Breast epithelium (tissue), 4 donors: ENCODE measurements around the gene DGAT2. TPM values are rescaled to one million over a fixed set of nuclear protein-coding genes. Genes with fewer than 3 reads are reported as not detected.
A peak's percentile ranks its signal among the peaks of the same experiment; 100 is the strongest.

Experiments used
- DNase-seq, 2 donors: peaks; one replicate each; pipeline ENCODE4 v3.0.0-alpha.2; 2019; ENCODE audit warnings: low spot score in 2 of 2
- H3K27ac ChIP-seq, 2 donors: fragments of 200-600 bp; sonication (generic) in 1 of 2; one replicate each; pipeline ENCODE4 v1.5.1; 2016 to 2019; ENCODE audit warnings: mild to moderate bottlenecking in 1 of 2
- H3K27me3 ChIP-seq, 2 donors: fragments of 200-600 bp; sonication (generic) in 1 of 2; one replicate each; pipeline versions ENCODE4 v1.5.1 to v1.6.0; 2017 to 2019; ENCODE audit warnings: control low read depth in 1 of 2, mild to moderate bottlenecking in 1 of 2
- H3K36me3 ChIP-seq: fragments of 200-600 bp; one replicate; pipeline ENCODE4 v1.5.1; 2019
- H3K4me1 ChIP-seq, 2 donors: fragments of 200-600 bp; sonication (generic); one replicate each; pipeline ENCODE4 v1.5.1; 2016 to 2019; ENCODE audit warnings: control low read depth in 1 of 2
- H3K4me3 ChIP-seq, 3 donors: fragments of 200-600 bp; sonication (generic); 1 replicate in 2 of 3; 2 replicates in 1 of 3; pipeline ENCODE4 v1.5.1; 2016 to 2019; ENCODE audit warnings: mild to moderate bottlenecking in 3 of 3, moderate library complexity in 2 of 3
- H3K9me3 ChIP-seq, 2 donors: fragments of 200-600 bp; sonication (generic) in 1 of 2; one replicate each; pipeline ENCODE4 v1.5.1; 2016 to 2019; ENCODE audit warnings: control low read depth in 1 of 2
- POLR2A ChIP-seq: fragments of 450-650 bp; IDR thresholded peaks from one replicate; pipeline ENCODE4 v1.6.1; 2016; ENCODE audit warnings: antibody characterized with exemption, mild to moderate bottlenecking, moderate library complexity
- POLR2AphosphoS5 ChIP-seq, 3 donors: sonication (generic); formaldehyde crosslinking; IDR thresholded peaks; one replicate each; pipeline ENCODE4 v1.6.1; 2017; ENCODE audit warnings: antibody characterized with exemption in 3 of 3
- intact Hi-C: fragments of 100-400 bp; cut with DNase I; formaldehyde crosslinking; loops from one replicate; pipeline ENCODE4 v1.15.1; 2023; ENCODE audit warnings: low total_unique reads
- total RNA-seq, 3 donors: library from RNA; depleted of rRNA; stranded (reverse); fragments of >200 nt; gene quantifications; one replicate each; pipeline ENCODE4 v1.1.0, GENCODE V29; 2016
- TF ChIP-seq, protein P1 (sequence below), 3 donors: fragments of 450-650 bp; IDR thresholded peaks; one replicate each; pipeline ENCODE4 v1.5.1; 2016 to 2017; ENCODE audit warnings: antibody characterized with exemption in 3 of 3, mild to moderate bottlenecking in 3 of 3, moderate library complexity in 3 of 3

The DGAT2 gene
- total RNA-seq, 3 donors from 2014 or later = 26.2 to 134 (median 36.1) TPM

DNA sequence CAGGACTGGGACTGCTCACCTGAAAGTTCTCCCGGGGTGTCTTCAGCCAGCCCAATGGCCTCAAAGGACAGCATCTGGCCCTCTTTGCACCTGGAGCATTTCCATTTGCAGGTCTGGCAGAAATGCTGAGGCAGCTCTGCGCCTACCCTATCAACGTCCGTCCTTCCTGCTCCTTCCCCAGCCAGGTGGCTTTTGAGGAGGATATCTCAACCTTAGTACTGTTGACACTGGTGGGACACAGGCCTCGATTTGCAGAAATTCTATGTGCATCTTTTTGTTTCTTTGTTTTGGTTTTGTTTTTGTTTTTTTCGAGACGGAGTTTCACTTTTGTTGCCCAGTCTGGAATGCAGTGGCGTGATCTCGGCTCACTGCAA, 45.9 kb upstream of the DGAT2 start:
- Histone ChIP-seq H3K27me3 (no peaks in the 10 kb centered on the region), H3K36me3 (no peaks in the 10 kb centered on the region), H3K4me1 (peaks cover 0 to 12% of the 10 kb centered on the region in 2 donors), H3K9me3 (no peaks in the 10 kb centered on the region), H3K27ac (peak overlapping the region in 1 of 2 donors; percentile 52), H3K4me3 (no peak overlapping the region)
- intact Hi-C loops = no loop called here
- TF ChIP-seq POLR2AphosphoS5 (IDR thresholded peaks at IDR 0.05) (no peak), POLR2A (no peak)
- TF ChIP-seq, protein P1, sequence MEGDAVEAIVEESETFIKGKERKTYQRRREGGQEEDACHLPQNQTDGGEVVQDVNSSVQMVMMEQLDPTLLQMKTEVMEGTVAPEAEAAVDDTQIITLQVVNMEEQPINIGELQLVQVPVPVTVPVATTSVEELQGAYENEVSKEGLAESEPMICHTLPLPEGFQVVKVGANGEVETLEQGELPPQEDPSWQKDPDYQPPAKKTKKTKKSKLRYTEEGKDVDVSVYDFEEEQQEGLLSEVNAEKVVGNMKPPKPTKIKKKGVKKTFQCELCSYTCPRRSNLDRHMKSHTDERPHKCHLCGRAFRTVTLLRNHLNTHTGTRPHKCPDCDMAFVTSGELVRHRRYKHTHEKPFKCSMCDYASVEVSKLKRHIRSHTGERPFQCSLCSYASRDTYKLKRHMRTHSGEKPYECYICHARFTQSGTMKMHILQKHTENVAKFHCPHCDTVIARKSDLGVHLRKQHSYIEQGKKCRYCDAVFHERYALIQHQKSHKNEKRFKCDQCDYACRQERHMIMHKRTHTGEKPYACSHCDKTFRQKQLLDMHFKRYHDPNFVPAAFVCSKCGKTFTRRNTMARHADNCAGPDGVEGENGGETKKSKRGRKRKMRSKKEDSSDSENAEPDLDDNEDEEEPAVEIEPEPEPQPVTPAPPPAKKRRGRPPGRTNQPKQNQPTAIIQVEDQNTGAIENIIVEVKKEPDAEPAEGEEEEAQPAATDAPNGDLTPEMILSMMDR (IDR thresholded peaks at IDR 0.05) = no peak
- no peak for DNase-seq

DNA sequence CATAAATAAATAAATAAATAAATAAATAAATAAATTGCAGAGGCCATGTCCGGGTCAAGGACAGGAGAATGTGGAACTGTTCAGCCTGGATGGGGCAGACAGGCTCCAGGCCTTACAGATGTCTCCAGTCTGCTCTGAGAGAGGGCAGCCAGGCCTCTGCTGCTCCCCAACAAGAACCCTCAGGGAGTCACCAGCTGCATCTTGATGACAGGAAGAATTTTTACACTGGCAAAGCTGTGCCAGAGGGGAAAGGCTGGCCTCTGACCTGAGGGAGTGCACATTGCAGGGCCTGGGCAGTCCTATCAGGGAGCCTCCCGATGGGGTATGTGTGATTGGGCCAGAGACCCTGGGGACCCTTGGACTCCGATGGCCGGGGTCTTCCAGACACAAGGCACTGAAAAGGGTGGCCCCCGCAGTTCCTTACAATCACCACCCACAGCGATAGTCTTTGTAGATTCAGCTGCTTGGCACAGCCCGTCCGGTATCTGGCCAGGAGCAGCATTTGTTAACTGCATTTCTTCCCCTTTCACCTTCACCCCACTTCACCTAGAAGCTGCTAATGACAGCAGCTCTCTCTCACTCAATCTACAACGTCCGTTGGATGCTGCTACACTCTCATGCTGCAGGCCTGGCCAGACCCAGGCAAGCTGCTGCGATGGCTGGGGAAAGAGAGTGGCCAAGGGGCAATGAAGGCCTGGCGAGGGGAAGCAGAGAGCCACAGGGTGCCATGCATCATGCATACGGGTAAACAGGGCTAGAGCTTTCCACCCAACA, 42.8 kb upstream of the DGAT2 start:
- Histone ChIP-seq H3K27me3 (no peaks in the 10 kb centered on the region), H3K27ac (no peak overlapping the region), H3K36me3 (no peaks in the 10 kb centered on the region), H3K4me1 (peaks cover 0 to 4% of the 10 kb centered on the region in 2 donors), H3K4me3 (no peak overlapping the region), H3K9me3 (no peaks in the 10 kb centered on the region)
- TF ChIP-seq, protein P1 (IDR thresholded peaks at IDR 0.05) = no peak
- TF ChIP-seq POLR2A (no peak), POLR2AphosphoS5 (IDR thresholded peaks at IDR 0.05) (no peak)
- intact Hi-C loops = no loop called here
- no peak for DNase-seq

GRCh38 chr11:75728992-75729391, 39.6 kb upstream of the DGAT2 start:
- H3K9me3 ChIP-seq = no peaks in the 10 kb centered on the region
- H3K4me3 ChIP-seq = no peak overlapping the region
- TF ChIP-seq POLR2A = no peak
- no peak for TF ChIP-seq POLR2AphosphoS5 (IDR thresholded peaks at IDR 0.05)
- TF ChIP-seq, protein P1 (IDR thresholded peaks at IDR 0.05) = no peak
- H3K36me3 ChIP-seq = no peaks in the 10 kb centered on the region
- H3K4me1 ChIP-seq = peaks cover 0 to 3% of the 10 kb centered on the region in 2 donors
- no peak for DNase-seq
- H3K27ac ChIP-seq = no peak overlapping the region
- intact Hi-C loops = no loop called here
- H3K27me3 ChIP-seq = no peaks in the 10 kb centered on the region

GRCh38 chr11:75731095-75731494, 37.5 kb upstream of the DGAT2 start:
- H3K9me3 ChIP-seq = no peaks in the 10 kb centered on the region
- intact Hi-C loops = no loop called here

DNA sequence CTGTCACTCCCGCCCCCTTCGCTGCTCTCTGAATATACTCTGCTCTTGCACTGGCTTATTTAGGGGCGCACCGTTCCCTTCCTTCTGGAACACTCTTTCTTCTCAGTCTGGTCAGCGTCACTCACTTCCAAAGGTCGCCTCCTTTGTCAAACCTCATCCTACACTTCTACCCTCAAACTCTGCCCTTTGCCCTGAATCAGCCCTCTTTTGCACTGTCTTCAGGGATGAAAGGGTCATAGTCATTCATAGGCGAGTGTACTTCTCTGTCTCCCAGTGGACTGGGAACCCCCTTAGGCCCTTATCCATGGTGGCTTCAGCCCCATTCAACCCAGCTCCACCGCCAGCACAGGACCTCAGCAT, 35.5 kb upstream of the DGAT2 start:
- Histone ChIP-seq H3K27ac (no peak overlapping the region), H3K4me3 (no peak overlapping the region), H3K27me3 (no peaks in the 10 kb centered on the region), H3K9me3 (no peaks in the 10 kb centered on the region), H3K4me1 (peaks cover 0 to 3% of the 10 kb centered on the region in 2 donors), H3K36me3 (no peaks in the 10 kb centered on the region)
- intact Hi-C loops = no loop called here
- no peak for DNase-seq
- TF ChIP-seq POLR2A (no peak), POLR2AphosphoS5 (IDR thresholded peaks at IDR 0.05) (no peak)
- TF ChIP-seq, protein P1 (IDR thresholded peaks at IDR 0.05) = no peak

More at GRCh38 chr11:75731095-75731494, 37.5 kb upstream of the DGAT2 start:
- TF ChIP-seq, protein P1 (IDR thresholded peaks at IDR 0.05) = no peak
- TF ChIP-seq POLR2A = no peak
- TF ChIP-seq POLR2AphosphoS5 (IDR thresholded peaks at IDR 0.05) = no peak
- peaks cover 0 to 3% of the 10 kb centered on the region in 2 donors for H3K4me1 ChIP-seq
- H3K36me3 ChIP-seq = no peaks in the 10 kb centered on the region
- no peaks in the 10 kb centered on the region for H3K27me3 ChIP-seq
- H3K4me3 ChIP-seq = no peak overlapping the region
- DNase-seq = no peak
- no peak overlapping the region for H3K27ac ChIP-seq
